Measurements from ENCODE around the gene CR1. TPM values are rescaled to one million over a fixed set of nuclear protein-coding genes. Genes with fewer than 3 reads are reported as not detected.
"Not testable (repeated sequence)": the region's sequence is repeated elsewhere in the genome, so short reads cannot be mapped to it uniquely, and the experiment has no call there.

CR1 gene
- total and polyA plus RNA-seq, 2 donors (not counting 3 experiments of a cell fraction or from before 2014, with no cell fraction given), result not detected

DNA sequence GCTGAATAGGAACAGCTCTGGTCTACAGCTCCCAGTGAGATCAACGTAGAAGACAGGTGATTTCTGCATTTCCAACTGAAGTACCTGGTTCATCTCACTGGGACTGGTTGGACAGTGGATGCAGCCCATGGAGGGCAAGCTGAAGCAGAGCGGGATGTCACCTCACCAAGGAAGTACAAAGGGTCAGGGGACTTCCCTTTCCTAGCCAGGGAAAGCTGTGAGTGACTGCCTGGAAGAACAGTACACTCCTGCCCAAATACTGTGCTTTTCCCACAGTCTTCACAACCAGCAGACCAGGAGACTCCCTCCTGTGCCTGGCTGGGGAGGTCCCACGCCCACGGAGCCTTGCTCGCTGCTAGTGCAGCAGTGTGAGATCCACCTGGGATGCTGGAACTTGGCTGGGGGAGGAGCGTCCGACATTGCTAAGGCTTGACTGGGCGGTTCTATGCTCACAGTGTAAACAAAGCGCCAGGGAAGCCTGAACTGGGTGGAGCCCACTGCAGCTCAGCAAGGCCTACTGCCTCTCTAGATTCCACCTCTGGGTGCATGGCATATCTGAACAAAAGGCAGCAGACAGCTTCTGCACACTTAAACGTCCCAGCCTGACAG is 163.7 kb downstream of the CR1 start:
- H3K9ac ChIP-seq (replicated peaks; ENCODE audit: extremely low read depth, insufficient read depth, low read length), result no peak overlapping the region
- FAIRE-seq (no peak), DNase-seq (ENCODE audit: low read depth, low spot score) (no peak)
- dilution Hi-C loops (cut with MboI; ENCODE audit: extremely low pct_ligation_motif_present, low sequenced_read_pairs) (no loop called here), intact Hi-C loops (cut with micrococcal nuclease) (no loop called here)
- no peaks in the 10 kb centered on the region for H3K9me3 ChIP-seq (replicated peaks; ENCODE audit: control insufficient read depth, insufficient read depth, low read length)
- H2AFZ ChIP-seq (ENCODE audit: low read depth, low read length), result no peak overlapping the region
- BruUV-seq (replicated peaks), result no TSS peak
- H3K4me1 ChIP-seq (ENCODE audit: control insufficient read depth, extremely low read depth, insufficient read depth, low read length), result no peaks in the 10 kb centered on the region
- ChIA-PET CTCF (interaction anchor here (1.4 to 1.9 kb wide), 2 partner anchors 10 to 13 kb away, joined by 4 to 8 read pairs; no protein-coding TSS in a partner anchor), POLR2A (no interaction called here)
- peaks cover 0 to 7% of the 10 kb centered on the region in 2 experiments for H3K27me3 ChIP-seq (ENCODE audit: control insufficient read depth in 2 of 2, insufficient read depth in 2 of 2, low read length in 2 of 2)
- no peak overlapping the region for H3K4me2 ChIP-seq (ENCODE audit: insufficient read depth, low read length)
- TF ChIP-seq, protein P1, sequence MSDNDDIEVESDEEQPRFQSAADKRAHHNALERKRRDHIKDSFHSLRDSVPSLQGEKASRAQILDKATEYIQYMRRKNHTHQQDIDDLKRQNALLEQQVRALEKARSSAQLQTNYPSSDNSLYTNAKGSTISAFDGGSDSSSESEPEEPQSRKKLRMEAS (IDR thresholded peaks at IDR 0.05; ENCODE audit: insufficient read depth, insufficient read length), result no peak
- no peak for TF ChIP-seq MYC (IDR thresholded peaks at IDR 0.05; ENCODE audit: low read depth, low read length)
- no peaks in the 10 kb centered on the region for H4K20me1 ChIP-seq (replicated peaks; ENCODE audit: control insufficient read depth, extremely low read depth, insufficient read depth, low read length)
- no peak overlapping the region for H3K27ac ChIP-seq (ENCODE audit: insufficient read depth, low read depth, low read length)
- H3K36me3 ChIP-seq (ENCODE audit: control insufficient read depth in 2 of 2, extremely low read depth in 1 of 2, insufficient read depth in 2 of 2, low read length in 2 of 2), result no peaks in the 10 kb centered on the region
- H3K79me2 ChIP-seq (ENCODE audit: control insufficient read depth, insufficient read depth, low read length), result no peaks in the 10 kb centered on the region
- H3K4me3 ChIP-seq (replicated peaks in 1 of 3; ENCODE audit: insufficient read depth in 1 of 3, low read depth in 1 of 3, low read length in 3 of 3), result no peak overlapping the region
- H3K9me1 ChIP-seq (replicated peaks; ENCODE audit: control insufficient read depth, extremely low read depth, insufficient read depth, low read length), result no peaks in the 10 kb centered on the region

DNA sequence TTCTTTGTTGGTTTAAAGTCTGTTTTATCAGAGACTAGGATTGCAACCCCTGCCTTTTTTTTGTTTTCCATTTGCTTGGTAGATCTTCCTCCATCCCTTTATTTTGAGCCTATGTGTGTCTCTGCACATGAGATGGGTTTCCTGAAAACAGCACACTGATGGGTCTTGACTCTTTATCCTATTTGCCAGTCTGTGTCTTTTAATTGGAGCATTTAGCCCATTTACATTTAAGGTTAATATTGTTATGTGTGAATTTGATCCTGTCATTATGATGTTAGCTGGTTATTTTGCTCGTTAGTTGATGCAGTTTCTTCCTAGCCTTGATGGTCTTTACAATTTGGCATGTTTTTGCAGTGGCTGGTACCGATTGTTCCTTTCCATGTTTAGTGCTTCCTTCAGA is 165.5 kb downstream of the CR1 start:
- H3K79me2 ChIP-seq (ENCODE audit: control insufficient read depth, insufficient read depth, low read length); H2AFZ ChIP-seq (ENCODE audit: low read depth, low read length); CTCF ChIA-PET; DNase-seq (ENCODE audit: low read depth, low spot score); H3K27ac ChIP-seq (ENCODE audit: insufficient read depth, low read depth, low read length); H3K9me1 ChIP-seq (replicated peaks; ENCODE audit: control insufficient read depth, extremely low read depth, insufficient read depth, low read length); H3K4me3 ChIP-seq (replicated peaks in 1 of 3; ENCODE audit: insufficient read depth in 1 of 3, low read depth in 1 of 3, low read length in 3 of 3); intact Hi-C loops (cut with micrococcal nuclease); BruUV-seq (replicated peaks); dilution Hi-C loops (cut with MboI; ENCODE audit: extremely low pct_ligation_motif_present, low sequenced_read_pairs); H3K4me2 ChIP-seq (ENCODE audit: insufficient read depth, low read length); H3K9me3 ChIP-seq (replicated peaks; ENCODE audit: control insufficient read depth, insufficient read depth, low read length); H3K36me3 ChIP-seq (ENCODE audit: control insufficient read depth in 2 of 2, extremely low read depth in 1 of 2, insufficient read depth in 2 of 2, low read length in 2 of 2); POLR2A ChIA-PET; H3K9ac ChIP-seq (replicated peaks; ENCODE audit: extremely low read depth, insufficient read depth, low read length); H4K20me1 ChIP-seq (replicated peaks; ENCODE audit: control insufficient read depth, extremely low read depth, insufficient read depth, low read length); H3K4me1 ChIP-seq (ENCODE audit: control insufficient read depth, extremely low read depth, insufficient read depth, low read length); H3K27me3 ChIP-seq (ENCODE audit: control insufficient read depth in 2 of 2, insufficient read depth in 2 of 2, low read length in 2 of 2); FAIRE-seq: not testable (repeated sequence)
